ENCODE results near the gene ADPRH. TPM values are rescaled to one million over a fixed set of nuclear protein-coding genes. Genes with fewer than 3 reads are reported as not detected.

Gene ADPRH
- total RNA-seq, 2 donors from 2014 or later, result 18.5 to 22.7 TPM

DNA sequence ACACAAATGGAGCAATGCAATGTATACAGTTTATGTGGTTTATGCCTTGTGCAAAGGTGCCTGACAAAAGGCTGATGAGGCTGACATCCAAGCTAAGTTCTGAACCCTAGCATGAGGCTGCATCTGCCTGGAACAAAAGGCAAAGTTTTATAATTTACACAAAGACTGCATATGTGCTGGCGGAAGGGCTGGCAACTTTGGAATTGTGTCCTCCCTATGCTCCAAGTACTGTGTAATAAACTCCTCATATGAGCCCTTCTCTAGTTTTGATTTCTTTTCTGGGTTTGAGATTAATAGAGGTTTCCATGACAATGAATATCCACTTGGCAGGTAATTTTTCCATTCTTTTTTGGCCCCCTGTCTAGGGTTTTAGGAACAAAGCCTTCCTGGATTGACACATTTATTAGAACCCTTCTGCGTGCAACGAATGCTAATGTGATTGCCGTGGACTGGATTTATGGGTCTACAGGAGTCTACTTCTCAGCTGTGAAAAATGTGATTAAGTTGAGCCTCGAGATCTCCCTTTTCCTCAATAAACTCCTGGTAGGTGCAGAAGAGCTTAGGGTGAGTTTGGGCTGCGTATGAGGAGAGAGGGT is 29.2 kb downstream of the ADPRH start:
- Histone ChIP-seq H3K27me3 (replicated peaks; ENCODE audit: insufficient read depth) (no peaks in the 10 kb centered on the region), H3K4me1 (ENCODE audit: control insufficient read depth in 1 of 2, low read depth in 2 of 2) (no peaks in the 10 kb centered on the region), H3K9me3 (no peaks in the 10 kb centered on the region), H3K27ac (no peak overlapping the region), H3K36me3 (no peaks in the 10 kb centered on the region), H3K4me3 (no peak overlapping the region)
- no peak for DNase-seq (ENCODE audit: low spot score)
- no peak for TF ChIP-seq CTCF (IDR thresholded peaks at IDR 0.05)
- ATAC-seq (ENCODE audit: insufficient number of reproducible peaks, low FRiP score, low read depth), result no peak

DNA sequence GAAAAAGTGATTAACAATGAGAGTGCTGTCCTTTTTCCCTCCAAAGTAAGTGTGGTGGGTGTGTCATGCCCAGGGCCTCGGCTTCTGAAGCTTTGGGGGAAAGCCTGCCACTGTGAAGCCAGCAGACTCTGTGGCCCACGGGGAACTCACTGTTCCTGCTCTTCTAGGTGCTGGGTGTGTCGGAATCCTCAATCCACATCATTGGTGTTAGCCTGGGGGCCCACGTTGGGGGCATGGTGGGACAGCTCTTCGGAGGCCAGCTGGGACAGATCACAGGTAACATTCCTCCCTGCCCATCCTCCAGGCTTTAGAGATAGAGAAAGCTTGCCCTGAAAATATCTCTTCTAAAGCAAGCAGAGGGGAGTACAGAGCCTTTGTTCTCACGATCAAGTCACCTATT is 30.0 kb downstream of the ADPRH start:
- TF ChIP-seq CTCF (IDR thresholded peaks at IDR 0.05), result no peak
- Histone ChIP-seq H3K4me1 (ENCODE audit: control insufficient read depth in 1 of 2, low read depth in 2 of 2) (no peaks in the 10 kb centered on the region), H3K4me3 (no peak overlapping the region), H3K36me3 (no peaks in the 10 kb centered on the region), H3K27me3 (replicated peaks; ENCODE audit: insufficient read depth) (no peaks in the 10 kb centered on the region), H3K9me3 (no peaks in the 10 kb centered on the region), H3K27ac (no peak overlapping the region)
- no peak for DNase-seq (ENCODE audit: low spot score)
- no peak for ATAC-seq (ENCODE audit: insufficient number of reproducible peaks, low FRiP score, low read depth)

- no peaks in the 10 kb centered on the region for H3K4me1 ChIP-seq (ENCODE audit: control insufficient read depth in 1 of 2, low read depth in 2 of 2)
- DNase-seq (ENCODE audit: low spot score), result no peak
- no peak for TF ChIP-seq CTCF (IDR thresholded peaks at IDR 0.05)
- no peak overlapping the region for H3K4me3 ChIP-seq
- no peaks in the 10 kb centered on the region for H3K27me3 ChIP-seq (replicated peaks; ENCODE audit: insufficient read depth)
- no peak for ATAC-seq (ENCODE audit: insufficient number of reproducible peaks, low FRiP score, low read depth)
- H3K27ac ChIP-seq, result no peak overlapping the region
- no peaks in the 10 kb centered on the region for H3K36me3 ChIP-seq
- no peaks in the 10 kb centered on the region for H3K9me3 ChIP-seq
Observed at GRCh38 chr3:119611664-119612063, 32.4 kb downstream of the ADPRH start.

- no peak for DNase-seq (ENCODE audit: low spot score)
- TF ChIP-seq CTCF (IDR thresholded peaks at IDR 0.05), result no peak
Observed at GRCh38 chr3:119613201-119613600, 33.9 kb downstream of the ADPRH start.

GRCh38 chr3:119613872-119614271 is 34.6 kb downstream of the ADPRH start:
- TF ChIP-seq CTCF (IDR thresholded peaks at IDR 0.05), result no peak
- Histone ChIP-seq H3K36me3 (no peaks in the 10 kb centered on the region), H3K9me3 (no peaks in the 10 kb centered on the region), H3K4me1 (ENCODE audit: control insufficient read depth in 1 of 2, low read depth in 2 of 2) (no peaks in the 10 kb centered on the region), H3K27me3 (replicated peaks; ENCODE audit: insufficient read depth) (no peaks in the 10 kb centered on the region), H3K27ac (no peak overlapping the region), H3K4me3 (no peak overlapping the region)
- DNase-seq (ENCODE audit: low spot score), result no peak
- no peak for ATAC-seq (ENCODE audit: insufficient number of reproducible peaks, low FRiP score, low read depth)

More at GRCh38 chr3:119613201-119613600, 33.9 kb downstream of the ADPRH start:
- ATAC-seq (ENCODE audit: insufficient number of reproducible peaks, low FRiP score, low read depth), result no peak
- H3K4me1 ChIP-seq (ENCODE audit: control insufficient read depth in 1 of 2, low read depth in 2 of 2), result no peaks in the 10 kb centered on the region
- no peak overlapping the region for H3K4me3 ChIP-seq
- H3K27ac ChIP-seq, result no peak overlapping the region
- no peaks in the 10 kb centered on the region for H3K9me3 ChIP-seq
- no peaks in the 10 kb centered on the region for H3K27me3 ChIP-seq (replicated peaks; ENCODE audit: insufficient read depth)
- no peaks in the 10 kb centered on the region for H3K36me3 ChIP-seq
